GM18505 (cell line): ENCODE results near the gene ZNF865.

Experiments
- ATAC-seq: cut with Tn5 transposase; IDR thresholded peaks from one replicate; pipeline ENCODE4 v1.9.1; 2021; ENCODE audit not compliant: unreplicated experiment
- POLR2A ChIP-seq: IDR thresholded peaks from 4 replicates; pipeline ENCODE4 v1.6.1; 2011; ENCODE audit warnings: borderline replicate concordance; ENCODE audit not compliant: insufficient read depth, insufficient read length; ENCODE audit errors: extremely low read depth

Gene ZNF865

GRCh38 chr19:55620410-55621204, 15.2 kb downstream of the ZNF865 start:
- TF ChIP-seq POLR2A = no peak
- ATAC-seq = no peak

GRCh38 chr19:55621205-55621672, 15.8 kb downstream of the ZNF865 start:
- ATAC-seq = no peak
- no peak for TF ChIP-seq POLR2A

- no peak for TF ChIP-seq POLR2A
- ATAC-seq = no peak
Observed at GRCh38 chr19:55621673-55622231, 16.3 kb downstream of the ZNF865 start.

GRCh38 chr19:55622242-55622969, 17.0 kb downstream of the ZNF865 start:
- no peak for TF ChIP-seq POLR2A
- ATAC-seq = no peak

GRCh38 chr19:55623130-55623529, 17.7 kb downstream of the ZNF865 start:
- TF ChIP-seq POLR2A = no peak
- no peak for ATAC-seq

- no peak for TF ChIP-seq POLR2A
- ATAC-seq = no peak
Observed at GRCh38 chr19:55623561-55623960, 18.1 kb downstream of the ZNF865 start.

GRCh38 chr19:55624109-55625003, 18.9 kb downstream of the ZNF865 start, which contains the start of gene ZNF784:
Gene ZNF784 (minus strand): TSS chr19:55624566. CDS start chr19:55624561, 5 bp downstream.
- TF ChIP-seq POLR2A = peak; percentile 83
- ATAC-seq = peak; percentile 71

- no peak for ATAC-seq
- TF ChIP-seq POLR2A = no peak
Observed at GRCh38 chr19:55625004-55625326, 19.5 kb downstream of the ZNF865 start.

- no peak for TF ChIP-seq POLR2A
Observed at GRCh38 chr19:55626350-55626749, 20.9 kb downstream of the ZNF865 start.

GRCh38 chr19:55632463-55632834, 27.0 kb downstream of the ZNF865 start:
- TF ChIP-seq POLR2A = no peak
- ATAC-seq = no peak

More at GRCh38 chr19:55626350-55626749, 20.9 kb downstream of the ZNF865 start:
- no peak for ATAC-seq

GRCh38 chr19:55633861-55634260, 28.4 kb downstream of the ZNF865 start:
- TF ChIP-seq POLR2A = no peak
- no peak for ATAC-seq

- ATAC-seq = no peak
- TF ChIP-seq POLR2A = no peak
Observed at GRCh38 chr19:55635334-55635717, 29.9 kb downstream of the ZNF865 start.
